SK-N-SH treated with all-trans-retinoic acid at 6 μM for 48 hours (cell line): ENCODE measurements around the gene OSMR.

ENCODE experiments used
- ATAC-seq: fragments of 200-7000 bp; cut with Tn5 transposase; 3 replicates; pipeline ENCODE4 v1.9.1; 2020; ENCODE audit warnings: mild to moderate bottlenecking, moderate library complexity
- ARNTL ChIP-seq: fragments of 450-650 bp; formaldehyde crosslinking; IDR thresholded peaks from 2 replicates; pipeline ENCODE4 v1.5.0; 2020; ENCODE audit warnings: low read depth, mild to moderate bottlenecking, moderate library complexity, borderline replicate concordance
- CSDC2 ChIP-seq: fragments of 250-450 bp; sonication (Bioruptor Pico); IDR thresholded peaks from 2 replicates; pipeline ENCODE4 v1.5.0; 2020; ENCODE audit warnings: mild to moderate bottlenecking, moderate library complexity
- GLIS3 ChIP-seq: fragments of 250-450 bp; sonication (Bioruptor Pico); IDR thresholded peaks from 2 replicates; pipeline ENCODE4 v1.5.0; 2020; ENCODE audit warnings: mild to moderate bottlenecking, moderate library complexity
- ISL1 ChIP-seq: fragments of 250-450 bp; sonication (Bioruptor Pico); IDR thresholded peaks from 2 replicates; pipeline ENCODE4 v2.1.2; 2022; ENCODE audit warnings: mild to moderate bottlenecking, moderate library complexity
- OSR1 ChIP-seq: fragments of 250-450 bp; sonication (Bioruptor Pico); IDR thresholded peaks from 2 replicates; pipeline ENCODE4 v1.8.0; 2022; ENCODE audit warnings: moderate library complexity, mild to moderate bottlenecking, inconsistent platforms
- RARB ChIP-seq: fragments of 250-450 bp; sonication (Bioruptor Pico); IDR thresholded peaks from 2 replicates; pipeline ENCODE4 v1.8.0; 2021; ENCODE audit warnings: mild to moderate bottlenecking, moderate library complexity
- SNAI2 ChIP-seq: fragments of 250-450 bp; sonication (Bioruptor Pico); IDR thresholded peaks from 2 replicates; pipeline ENCODE4 v1.5.0; 2020; ENCODE audit warnings: mild to moderate bottlenecking, moderate library complexity
- TCF4 ChIP-seq: fragments of 250-450 bp; sonication (Bioruptor Pico); IDR thresholded peaks from 2 replicates; pipeline ENCODE4 v1.8.0; 2021; ENCODE audit warnings: mild to moderate bottlenecking, moderate library complexity, borderline replicate concordance
- TOX ChIP-seq: fragments of 250-450 bp; sonication (Bioruptor Pico); IDR thresholded peaks from 2 replicates; pipeline ENCODE4 v1.8.0; 2021; ENCODE audit warnings: mild to moderate bottlenecking, moderate library complexity, borderline replicate concordance
- ZC3H10 ChIP-seq: fragments of 250-450 bp; sonication (Bioruptor Pico); IDR thresholded peaks from 2 replicates; pipeline ENCODE4 v1.5.1; 2021; ENCODE audit warnings: mild to moderate bottlenecking, moderate library complexity
- ZFP3 ChIP-seq: fragments of 250-450 bp; sonication (Bioruptor Pico); IDR thresholded peaks from 2 replicates; pipeline ENCODE4 v1.5.0; 2020; ENCODE audit warnings: mild to moderate bottlenecking, moderate library complexity
- ZFP30 ChIP-seq: fragments of 450-650 bp; formaldehyde crosslinking; IDR thresholded peaks from 2 replicates; pipeline ENCODE4 v1.5.0; 2022; ENCODE audit warnings: mild to moderate bottlenecking, moderate library complexity
- ZNF70 ChIP-seq: fragments of 450-650 bp; formaldehyde crosslinking; IDR thresholded peaks from 2 replicates; pipeline ENCODE4 v1.5.0; 2020; ENCODE audit warnings: mild to moderate bottlenecking, moderate library complexity
- ZNF8 ChIP-seq: fragments of 450-650 bp; formaldehyde crosslinking; IDR thresholded peaks from 2 replicates; pipeline ENCODE4 v1.5.0; 2020; ENCODE audit warnings: mild to moderate bottlenecking, moderate library complexity
- TF ChIP-seq, protein P1 (sequence below): fragments of 250-450 bp; sonication (Bioruptor Pico); IDR thresholded peaks from 2 replicates; pipeline ENCODE4 v1.8.0; 2021; ENCODE audit warnings: low read depth, mild to moderate bottlenecking, moderate library complexity, borderline replicate concordance
- TF ChIP-seq, protein P2 (sequence below): fragments of 250-450 bp; sonication (Bioruptor Pico); IDR thresholded peaks from 2 replicates; pipeline ENCODE4 v1.5.1; 2021; ENCODE audit warnings: mild to moderate bottlenecking, moderate library complexity
- TF ChIP-seq, protein P3 (sequence below): fragments of 250-450 bp; sonication (Bioruptor Pico); IDR thresholded peaks from 2 replicates; pipeline ENCODE4 v1.5.1; 2020; ENCODE audit warnings: low read depth, mild to moderate bottlenecking, moderate library complexity

The OSMR gene

DNA sequence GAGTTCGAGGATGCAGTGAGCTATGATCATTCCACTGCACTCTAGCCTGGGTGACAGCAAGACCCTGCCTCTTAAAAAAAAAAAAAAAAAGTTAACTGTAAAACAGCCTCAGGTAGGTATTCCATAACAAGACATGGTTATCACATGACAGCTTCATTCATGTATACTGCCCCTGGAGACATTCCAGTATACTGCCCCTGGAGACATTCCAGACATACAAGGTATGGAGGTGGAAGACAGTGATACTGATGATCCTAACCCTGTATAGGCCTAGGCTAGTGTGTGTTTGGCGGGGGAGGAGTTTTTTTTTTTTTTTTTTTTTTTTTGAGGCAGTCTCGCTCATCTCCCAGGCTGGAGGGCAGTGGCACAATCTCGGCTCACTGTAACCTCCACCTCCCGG is 122.9 kb downstream of the OSMR start:
- no peak for ATAC-seq

DNA sequence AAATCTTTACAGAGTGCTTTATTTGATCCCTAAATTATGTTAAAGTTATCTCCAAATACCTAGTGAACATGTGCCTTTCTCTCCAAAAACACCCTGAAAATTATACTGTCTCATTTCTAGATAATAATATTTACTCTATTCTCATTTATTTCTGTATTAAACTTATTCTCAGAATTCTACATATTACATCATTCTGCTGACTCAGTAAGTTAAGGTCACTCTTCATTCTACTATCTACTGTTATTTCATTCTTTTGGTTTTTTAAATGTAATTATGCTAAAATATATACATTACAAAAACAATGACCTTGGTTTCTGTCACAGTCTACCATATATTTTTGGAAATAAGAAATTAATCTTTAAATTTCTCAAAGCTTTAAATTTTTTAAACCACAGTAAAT is 132.2 kb downstream of the OSMR start:
- no peak for TF ChIP-seq CSDC2 (CRISPR knock-in tag)
- TF ChIP-seq, protein P1, sequence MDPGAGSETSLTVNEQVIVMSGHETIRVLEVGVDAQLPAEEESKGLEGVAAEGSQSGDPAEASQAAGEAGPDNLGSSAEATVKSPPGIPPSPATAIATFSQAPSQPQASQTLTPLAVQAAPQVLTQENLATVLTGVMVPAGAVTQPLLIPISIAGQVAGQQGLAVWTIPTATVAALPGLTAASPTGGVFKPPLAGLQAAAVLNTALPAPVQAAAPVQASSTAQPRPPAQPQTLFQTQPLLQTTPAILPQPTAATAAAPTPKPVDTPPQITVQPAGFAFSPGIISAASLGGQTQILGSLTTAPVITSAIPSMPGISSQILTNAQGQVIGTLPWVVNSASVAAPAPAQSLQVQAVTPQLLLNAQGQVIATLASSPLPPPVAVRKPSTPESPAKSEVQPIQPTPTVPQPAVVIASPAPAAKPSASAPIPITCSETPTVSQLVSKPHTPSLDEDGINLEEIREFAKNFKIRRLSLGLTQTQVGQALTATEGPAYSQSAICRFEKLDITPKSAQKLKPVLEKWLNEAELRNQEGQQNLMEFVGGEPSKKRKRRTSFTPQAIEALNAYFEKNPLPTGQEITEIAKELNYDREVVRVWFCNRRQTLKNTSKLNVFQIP = no peak
- TF ChIP-seq, protein P2, sequence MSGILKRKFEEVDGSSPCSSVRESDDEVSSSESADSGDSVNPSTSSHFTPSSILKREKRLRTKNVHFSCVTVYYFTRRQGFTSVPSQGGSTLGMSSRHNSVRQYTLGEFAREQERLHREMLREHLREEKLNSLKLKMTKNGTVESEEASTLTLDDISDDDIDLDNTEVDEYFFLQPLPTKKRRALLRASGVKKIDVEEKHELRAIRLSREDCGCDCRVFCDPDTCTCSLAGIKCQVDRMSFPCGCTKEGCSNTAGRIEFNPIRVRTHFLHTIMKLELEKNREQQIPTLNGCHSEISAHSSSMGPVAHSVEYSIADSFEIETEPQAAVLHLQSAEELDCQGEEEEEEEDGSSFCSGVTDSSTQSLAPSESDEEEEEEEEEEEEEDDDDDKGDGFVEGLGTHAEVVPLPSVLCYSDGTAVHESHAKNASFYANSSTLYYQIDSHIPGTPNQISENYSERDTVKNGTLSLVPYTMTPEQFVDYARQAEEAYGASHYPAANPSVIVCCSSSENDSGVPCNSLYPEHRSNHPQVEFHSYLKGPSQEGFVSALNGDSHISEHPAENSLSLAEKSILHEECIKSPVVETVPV = no peak
- no peak for ATAC-seq

More for the DNA sequence above, 122.9 kb downstream of the OSMR start:
- TF ChIP-seq ZFP3 (CRISPR knock-in tag) = no peak
- no peak for TF ChIP-seq GLIS3 (CRISPR knock-in tag)
- TF ChIP-seq, protein P1 = no peak
- no peak for TF ChIP-seq SNAI2
- TF ChIP-seq RARB (CRISPR knock-in tag) = no peak
- TF ChIP-seq, protein P2 = no peak
- TF ChIP-seq ZC3H10 (CRISPR knock-in tag) = no peak
- TF ChIP-seq TCF4 = no peak
- no peak for TF ChIP-seq ISL1 (CRISPR knock-in tag)
- TF ChIP-seq ARNTL (CRISPR knock-in tag) = no peak

DNA sequence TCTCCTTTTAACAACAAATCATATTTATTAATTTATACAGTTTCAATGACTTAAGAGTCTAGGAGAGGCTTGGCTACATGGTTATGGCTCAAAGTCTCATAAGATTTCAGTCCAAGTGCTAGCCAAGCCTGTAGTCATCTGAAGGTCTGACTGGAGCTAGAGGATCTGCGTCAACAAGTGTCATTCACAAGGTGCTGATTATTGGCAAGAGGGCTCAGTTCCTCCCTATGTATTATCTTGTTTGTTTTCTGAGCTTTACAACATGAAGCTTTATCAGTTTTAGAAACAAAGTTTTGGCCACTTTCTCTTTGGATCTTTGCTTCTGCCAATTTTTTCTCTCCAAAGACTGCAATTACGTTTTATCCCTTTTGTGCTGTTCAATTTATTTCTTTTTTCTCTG is 133.7 kb downstream of the OSMR start:
- TF ChIP-seq TOX (CRISPR knock-in tag) (no peak), ZNF8 (CRISPR knock-in tag) (no peak), ZFP30 (CRISPR knock-in tag) (no peak), ZFP3 (CRISPR knock-in tag) (no peak), CSDC2 (CRISPR knock-in tag) (no peak), OSR1 (no peak), RARB (CRISPR knock-in tag) (no peak), SNAI2 (no peak), GLIS3 (CRISPR knock-in tag) (no peak), ZNF70 (no peak), ZC3H10 (CRISPR knock-in tag) (no peak)
- TF ChIP-seq, protein P3, sequence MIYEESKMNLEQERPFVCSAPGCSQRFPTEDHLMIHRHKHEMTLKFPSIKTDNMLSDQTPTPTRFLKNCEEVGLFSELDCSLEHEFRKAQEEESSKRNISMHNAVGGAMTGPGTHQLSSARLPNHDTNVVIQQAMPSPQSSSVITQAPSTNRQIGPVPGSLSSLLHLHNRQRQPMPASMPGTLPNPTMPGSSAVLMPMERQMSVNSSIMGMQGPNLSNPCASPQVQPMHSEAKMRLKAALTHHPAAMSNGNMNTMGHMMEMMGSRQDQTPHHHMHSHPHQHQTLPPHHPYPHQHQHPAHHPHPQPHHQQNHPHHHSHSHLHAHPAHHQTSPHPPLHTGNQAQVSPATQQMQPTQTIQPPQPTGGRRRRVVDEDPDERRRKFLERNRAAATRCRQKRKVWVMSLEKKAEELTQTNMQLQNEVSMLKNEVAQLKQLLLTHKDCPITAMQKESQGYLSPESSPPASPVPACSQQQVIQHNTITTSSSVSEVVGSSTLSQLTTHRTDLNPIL = no peak
- TF ChIP-seq, protein P1 = no peak
- TF ChIP-seq, protein P2 = no peak
- ATAC-seq = no peak
